ENCODE results near the gene CTSA. TPM values are rescaled to one million over a fixed set of nuclear protein-coding genes. Genes with fewer than 3 reads are reported as not detected.

CTSA gene
- total and polyA plus RNA-seq, 9 of the 15 experiments (the other 6 are each of a cell fraction or from before 2014, with no cell fraction given) = 8.8 to 61.7 (median 28.3) TPM

GRCh38 chr20:45935416-45936046 lies 44.4 kb downstream of the CTSA start (continued):
- TF ChIP-seq ZBTB11 (CRISPR knock-in tag; IDR thresholded peaks at IDR 0.05) = no peak; a peak in 1 of 6 replicates
- no peak for TF ChIP-seq ZKSCAN1 (IDR thresholded peaks at IDR 0.05; ENCODE audit: low read depth, low read length)
- TF ChIP-seq PATZ1 (CRISPR knock-in tag; IDR thresholded peaks at IDR 0.05; ENCODE audit: borderline replicate concordance) = no peak
- no peak for TF ChIP-seq CREB3L1 (IDR thresholded peaks at IDR 0.05; ENCODE audit: borderline replicate concordance, low read depth)
- 0 out of 2 replicates have a peak, but pooled peaks have one; percentile 89 for TF ChIP-seq PHF21A (IDR thresholded peaks at IDR 0.05; ENCODE audit: borderline replicate concordance, low read depth)
- no peak for TF ChIP-seq LCOR (CRISPR knock-in tag; IDR thresholded peaks at IDR 0.05)
- no peak for TF ChIP-seq ARHGAP35 (IDR thresholded peaks at IDR 0.05; ENCODE audit: partially characterized antibody)
- TF ChIP-seq BCOR (IDR thresholded peaks at IDR 0.05) = peak; percentile 92
- no peak for TF ChIP-seq MBD2 (IDR thresholded peaks at IDR 0.05; ENCODE audit: borderline replicate concordance, low read depth)
- TF ChIP-seq NR2C2 (CRISPR knock-in tag; IDR thresholded peaks at IDR 0.05) = no peak
- TF ChIP-seq NR2C2 (tag; IDR thresholded peaks at IDR 0.05) = peak; percentile 52; the same call in 1 of the 2 replicates
- 0 out of 2 replicates have a peak, but pooled peaks have one; percentile 66 for TF ChIP-seq CUX1 (CRISPR knock-in tag; IDR thresholded peaks at IDR 0.05)
- TF ChIP-seq TOE1 (IDR thresholded peaks at IDR 0.05; ENCODE audit: borderline replicate concordance) = no peak
- no peak for TF ChIP-seq TOE1 (CRISPR knock-in tag; IDR thresholded peaks at IDR 0.05; ENCODE audit: borderline replicate concordance, low read depth)
- no peak for TF ChIP-seq ZNF133 (CRISPR knock-in tag; IDR thresholded peaks at IDR 0.05)

All from K562 (cell line).